Brain microvascular endothelial cell (primary cell): Measurements from ENCODE around the gene PTPRM.

Experiments used
- DNase-seq: peaks from one replicate; pipeline ENCODE4 v3.0.0-alpha.2; 2020
- H3K27ac ChIP-seq: fragments of 250-450 bp; sonication (Bioruptor Pico); 2 replicates; pipeline ENCODE4 v1.5.1; 2020; ENCODE audit warnings: mild to moderate bottlenecking, moderate library complexity
- H3K27me3 ChIP-seq: fragments of 250-450 bp; sonication (Bioruptor Pico); replicated peaks from 2 replicates; pipeline ENCODE4 v1.5.1; 2020; ENCODE audit warnings: mild to moderate bottlenecking
- H3K36me3 ChIP-seq: fragments of 250-450 bp; sonication (Bioruptor Pico); replicated peaks from 2 replicates; pipeline ENCODE4 v1.5.1; 2020; ENCODE audit warnings: mild to moderate bottlenecking
- H3K4me3 ChIP-seq: 2 replicates; pipeline ENCODE4 v1.5.1; 2011; ENCODE audit warnings: low read depth, mild to moderate bottlenecking, control low read depth, low read length, moderate library complexity
- CTCF ChIP-seq: IDR thresholded peaks from 2 replicates; pipeline ENCODE4 v1.5.1; 2011; ENCODE audit warnings: low read depth, mild to moderate bottlenecking, moderate library complexity, low read length, control low read depth, inconsistent platforms; ENCODE audit errors: missing control alignments
- in situ Hi-C: cut with HindIII; loops from 2 replicates; pipeline ENCODE4 v1.10.0; 2017; ENCODE audit warnings: low sequenced_read_pairs, low pct_ligation_motif_present

PTPRM gene

GRCh38 chr18:7686278-7686677 is 119.2 kb downstream of the PTPRM start:
- H3K27me3 ChIP-seq: no peaks in the 10 kb centered on the region
- no peak overlapping the region for H3K4me3 ChIP-seq
- TF ChIP-seq CTCF: no peak
- no peaks in the 10 kb centered on the region for H3K36me3 ChIP-seq
- DNase-seq: no peak
- in situ Hi-C loops: no loop called here
- H3K27ac ChIP-seq: no peak overlapping the region

GRCh38 chr18:7688580-7688979 is 121.5 kb downstream of the PTPRM start:
- TF ChIP-seq CTCF: no peak
- H3K27ac ChIP-seq: no peak overlapping the region
- in situ Hi-C loops: no loop called here
- no peaks in the 10 kb centered on the region for H3K27me3 ChIP-seq
- no peaks in the 10 kb centered on the region for H3K36me3 ChIP-seq
- no peak for DNase-seq
- no peak overlapping the region for H3K4me3 ChIP-seq

- in situ Hi-C loops: no loop called here
- no peak for DNase-seq
These were observed 124.1 kb downstream of the PTPRM start for GRCh38 chr18:7691206-7691605.

GRCh38 chr18:7696780-7697179 is 129.7 kb downstream of the PTPRM start:
- Histone ChIP-seq H3K36me3 (no peaks in the 10 kb centered on the region), H3K27ac (no peak overlapping the region), H3K4me3 (no peak overlapping the region), H3K27me3 (no peaks in the 10 kb centered on the region)
- in situ Hi-C loops: no loop called here
- no peak for TF ChIP-seq CTCF
- no peak for DNase-seq

More at GRCh38 chr18:7691206-7691605, 124.1 kb downstream of the PTPRM start:
- Histone ChIP-seq H3K36me3 (no peaks in the 10 kb centered on the region), H3K27ac (no peak overlapping the region), H3K4me3 (no peak overlapping the region), H3K27me3 (no peaks in the 10 kb centered on the region)
- TF ChIP-seq CTCF: no peak

GRCh38 chr18:7697306-7697705 is 130.2 kb downstream of the PTPRM start:
- in situ Hi-C loops: no loop called here
- H3K27ac ChIP-seq: no peak overlapping the region
- H3K4me3 ChIP-seq: no peak overlapping the region

More at GRCh38 chr18:7697306-7697705, 130.2 kb downstream of the PTPRM start:
- no peaks in the 10 kb centered on the region for H3K27me3 ChIP-seq
- no peak for TF ChIP-seq CTCF
- H3K36me3 ChIP-seq: no peaks in the 10 kb centered on the region
- DNase-seq: no peak
